GM12873 (cell line): ENCODE results near the gene C1QB.

ENCODE experiments used
- CTCF ChIP-seq: IDR thresholded peaks from 2 replicates; pipeline ENCODE4 v1.5.1; 2012; ENCODE audit warnings: low read depth, mild to moderate bottlenecking, moderate library complexity, low read length, control low read depth; ENCODE audit not compliant: insufficient read depth; ENCODE audit errors: missing control alignments

The C1QB gene

GRCh38 chr1:22704440-22705067 lies 51.5 kb downstream of the C1QB start:
- TF ChIP-seq CTCF = peak; percentile 91

GRCh38 chr1:22705586-22705985 lies 52.5 kb downstream of the C1QB start:
- TF ChIP-seq CTCF = no peak

DNA sequence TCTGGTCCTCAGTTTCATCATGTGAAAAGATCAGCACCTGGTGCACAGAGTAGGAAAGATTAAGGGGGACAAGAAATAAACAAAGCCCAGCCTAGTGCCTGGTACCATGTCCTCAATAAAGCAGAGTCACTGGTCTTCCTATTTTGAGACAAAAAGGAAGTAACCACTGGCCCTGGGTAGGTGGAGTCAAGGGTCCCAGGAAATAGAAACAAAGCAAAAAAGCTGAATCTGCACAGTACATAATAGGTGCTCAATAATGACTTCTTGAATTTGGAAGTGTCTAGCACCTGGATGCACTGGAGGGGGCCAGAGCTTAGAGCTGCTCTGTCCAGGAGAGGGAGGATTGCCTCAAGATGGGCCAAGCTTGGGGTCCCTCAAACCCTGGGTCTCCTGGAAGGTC lies 55.7 kb downstream of the C1QB start:
- no peak for TF ChIP-seq CTCF

DNA sequence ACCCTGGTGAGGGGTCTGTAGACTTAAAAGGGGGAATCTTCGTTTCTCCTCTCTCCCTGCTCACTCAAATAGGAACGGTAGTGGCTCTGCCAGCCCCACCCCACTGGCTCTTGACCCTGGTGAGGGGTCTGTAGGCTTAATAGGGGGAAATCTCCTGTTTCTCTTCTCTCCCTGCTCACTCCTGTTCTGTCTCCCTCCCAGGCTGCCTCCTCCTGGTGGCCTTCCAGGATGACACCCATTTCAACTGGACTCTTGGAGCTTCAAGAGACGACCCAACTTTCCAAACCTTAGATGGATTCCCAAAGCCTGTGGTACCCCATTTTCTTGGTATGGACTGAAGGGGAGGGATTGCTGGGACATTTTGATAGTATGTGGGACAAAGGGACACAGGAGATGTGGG lies 56.2 kb downstream of the C1QB start:
- TF ChIP-seq CTCF = no peak

DNA sequence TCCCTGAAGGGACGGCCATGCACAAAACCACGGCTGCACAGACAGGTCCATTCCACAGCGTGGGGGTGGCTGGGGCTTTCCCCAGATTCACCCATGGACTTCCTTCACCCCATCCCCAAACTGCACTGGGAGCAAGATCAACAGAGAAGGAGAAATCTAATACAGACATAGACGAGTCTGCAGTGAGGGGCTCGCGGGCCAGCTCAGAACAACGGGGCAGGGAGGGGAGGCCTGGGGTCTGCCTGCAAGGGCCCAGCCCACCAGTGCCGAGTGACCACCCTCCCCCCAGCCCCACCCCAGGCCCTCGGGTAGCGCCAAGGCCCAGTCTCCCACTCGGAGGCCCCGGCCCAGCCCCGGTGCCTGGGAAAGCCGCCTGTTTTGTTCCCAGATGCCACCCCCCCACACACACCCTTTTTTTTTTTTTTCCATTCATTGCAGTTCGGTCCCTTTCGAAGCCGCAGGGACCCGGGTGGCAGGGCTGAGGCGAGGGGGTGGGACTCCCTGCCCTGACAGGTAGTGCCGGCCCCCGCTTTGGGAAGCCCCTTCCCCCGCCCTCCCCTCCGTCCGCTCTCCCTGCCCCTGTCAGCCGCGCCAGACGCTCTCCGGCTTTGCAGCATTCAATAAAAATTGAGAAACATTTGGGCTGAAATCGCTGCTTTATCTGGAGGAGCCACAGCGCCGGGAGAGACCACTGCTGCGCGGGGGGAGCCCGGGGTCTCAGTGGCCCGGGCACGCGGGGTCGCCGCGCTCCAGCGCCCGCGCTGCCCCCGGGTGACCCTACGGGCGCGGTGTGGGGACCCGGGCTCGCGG lies 57.1 kb downstream of the C1QB start:
- TF ChIP-seq CTCF = no peak

DNA sequence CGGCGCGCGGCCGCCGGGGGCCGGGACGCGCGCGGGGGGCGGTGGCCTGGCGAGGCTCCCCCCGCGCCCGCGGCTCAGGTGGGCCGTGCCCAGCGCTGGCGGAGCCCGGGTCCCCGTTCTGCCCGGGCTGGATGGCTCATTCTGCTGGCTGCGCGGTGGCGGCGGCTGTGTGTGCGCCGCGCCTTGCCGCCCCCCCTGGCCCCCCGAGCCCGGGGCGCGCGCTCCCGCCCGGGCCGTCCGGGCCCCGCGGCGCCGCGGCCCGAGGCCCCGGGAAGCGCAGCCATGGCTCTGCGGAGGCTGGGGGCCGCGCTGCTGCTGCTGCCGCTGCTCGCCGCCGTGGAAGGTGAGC lies 57.6 kb downstream of the C1QB start, which contains the start of gene EPHB2:
Gene EPHB2, plus strand, starts transcription at position 139 of the 349 bp plus-strand sequence. Its CDS starts 144 bp downstream, at position 283.
- TF ChIP-seq CTCF = no peak

DNA sequence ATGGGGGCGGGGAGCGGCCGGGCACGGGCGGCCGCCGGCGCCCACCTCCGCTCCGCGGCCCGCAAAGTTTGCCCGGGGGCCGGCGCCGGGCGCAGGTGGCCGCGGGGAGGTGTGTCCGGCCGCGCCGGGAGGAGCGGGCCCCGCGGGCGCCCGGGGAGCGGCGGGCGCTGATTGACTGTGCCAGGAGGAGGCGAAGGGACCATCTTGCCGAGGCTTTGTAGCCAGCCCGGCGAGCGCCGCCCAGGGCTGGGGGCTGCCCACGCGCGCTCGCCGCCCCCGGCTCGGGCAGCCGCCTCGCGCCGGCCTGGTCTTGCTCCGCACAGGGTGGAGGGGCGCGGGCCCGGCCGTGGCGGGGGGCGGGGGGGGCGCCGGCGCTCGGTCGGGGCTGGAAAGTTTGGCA lies 58.0 kb downstream of the C1QB start:
- no peak for TF ChIP-seq CTCF
